Fibroblast of skin of abdomen (primary cell): Measurements from ENCODE around the gene ISG15.
"Not testable (repeated sequence)": the region's sequence is repeated elsewhere in the genome, so short reads cannot be mapped to it uniquely, and the experiment has no call there.

Experiments used
- DNase-seq: peaks from one replicate; pipeline ENCODE4 v3.0.0-alpha.2; 2013

The ISG15 gene

DNA sequence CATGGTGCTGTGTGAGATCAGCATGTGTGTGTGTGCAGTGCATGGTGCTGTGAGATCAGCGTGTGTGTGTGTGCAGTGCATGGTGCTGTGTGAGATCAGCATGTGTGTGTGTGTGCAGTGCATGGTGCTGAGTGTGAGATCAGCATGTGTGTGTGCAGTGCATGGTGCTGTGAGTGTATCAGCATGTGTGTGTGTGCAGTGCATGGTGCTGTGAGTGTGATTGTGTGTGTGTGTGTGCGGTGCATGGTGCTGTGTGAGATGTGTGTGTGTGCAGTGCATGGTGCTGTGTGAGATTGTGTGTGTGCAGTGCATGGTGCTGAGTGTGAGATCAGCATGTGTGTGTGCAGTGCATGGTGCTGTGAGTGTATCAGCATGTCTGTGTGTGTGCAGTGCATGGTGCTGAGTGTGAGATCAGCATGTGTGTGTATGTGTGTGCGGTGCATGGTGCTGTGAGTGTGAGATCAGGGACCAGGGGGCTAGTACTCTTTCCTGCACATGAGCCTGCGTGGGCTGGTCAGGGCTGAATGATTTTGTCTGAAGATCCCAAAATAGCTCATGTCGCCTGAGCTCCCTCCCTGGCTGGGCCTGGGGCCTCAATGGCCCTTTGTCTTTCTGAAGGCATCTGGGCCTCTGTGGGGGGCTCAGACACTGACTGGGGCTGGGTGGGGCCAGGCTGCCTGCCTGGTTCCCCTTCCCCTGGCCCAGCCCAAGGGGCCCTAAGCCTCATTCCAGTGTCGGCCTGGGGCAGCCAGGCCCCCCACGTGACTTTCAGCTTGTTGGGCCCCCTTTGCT lies 17.8 kb downstream of the ISG15 start:
- DNase-seq: not testable (repeated sequence)

- no peak for DNase-seq
Measured at GRCh38 chr1:1031659-1032235, 18.4 kb downstream of the ISG15 start.

- no peak for DNase-seq
Measured at GRCh38 chr1:1032424-1032823, 19.1 kb downstream of the ISG15 start.

- DNase-seq: peak; percentile 72
Measured at GRCh38 chr1:1033009-1033587, 19.8 kb downstream of the ISG15 start.

DNA sequence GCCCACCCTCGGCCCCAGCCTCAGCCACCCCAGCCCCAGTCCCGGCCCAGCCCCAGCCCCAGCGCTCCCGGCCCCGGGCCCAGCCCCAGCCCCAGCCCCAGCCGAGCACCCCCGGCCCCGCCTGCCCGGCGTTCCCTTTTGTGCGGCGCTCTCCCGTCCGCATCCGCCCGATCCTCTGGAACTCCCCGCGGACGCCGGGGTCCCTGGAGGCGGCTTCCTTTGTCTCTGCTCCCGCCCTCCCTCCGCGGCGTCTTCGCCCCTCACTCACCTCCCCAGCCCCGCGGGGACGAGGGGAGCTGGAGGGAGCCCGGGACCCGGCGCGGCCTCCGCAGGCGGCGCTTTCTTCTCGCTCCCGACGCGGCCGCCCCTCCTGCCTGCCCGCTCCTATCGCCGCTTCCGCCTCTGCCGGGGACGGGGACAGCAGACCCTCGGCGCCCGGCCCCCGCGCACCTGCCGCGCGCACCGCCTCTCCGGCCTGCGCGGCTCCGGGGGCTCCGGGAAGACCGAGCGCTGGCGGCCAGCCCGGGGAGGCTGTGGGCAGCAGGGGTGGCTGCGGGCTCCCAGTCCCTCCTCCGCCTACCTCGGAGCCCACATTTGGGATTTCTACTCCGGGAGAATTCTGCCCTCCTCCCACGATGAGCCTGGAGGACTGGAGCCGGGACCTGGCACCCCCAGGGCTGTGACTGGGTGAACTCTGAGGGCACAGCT lies 20.6 kb downstream of the ISG15 start:
- no peak for DNase-seq

DNA sequence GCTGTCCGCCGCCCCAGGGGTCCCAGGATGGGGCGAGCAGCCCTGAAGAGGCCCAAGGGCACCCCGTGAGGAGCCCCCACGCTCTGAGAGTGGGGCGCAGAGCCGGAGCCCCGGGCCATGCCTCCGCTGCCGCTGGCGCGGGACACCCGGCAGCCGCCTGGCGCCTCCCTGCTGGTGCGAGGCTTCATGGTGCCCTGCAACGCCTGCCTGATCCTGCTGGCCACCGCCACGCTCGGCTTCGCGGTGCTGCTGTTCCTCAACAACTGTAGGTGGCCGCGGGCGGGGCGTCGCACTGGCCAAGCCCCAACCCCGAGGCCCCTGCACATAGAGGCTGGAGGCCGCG lies 21.1 kb downstream of the ISG15 start:
- DNase-seq: no peak

GRCh38 chr1:1035291-1035943 lies 22.1 kb downstream of the ISG15 start:
- no peak for DNase-seq

DNA sequence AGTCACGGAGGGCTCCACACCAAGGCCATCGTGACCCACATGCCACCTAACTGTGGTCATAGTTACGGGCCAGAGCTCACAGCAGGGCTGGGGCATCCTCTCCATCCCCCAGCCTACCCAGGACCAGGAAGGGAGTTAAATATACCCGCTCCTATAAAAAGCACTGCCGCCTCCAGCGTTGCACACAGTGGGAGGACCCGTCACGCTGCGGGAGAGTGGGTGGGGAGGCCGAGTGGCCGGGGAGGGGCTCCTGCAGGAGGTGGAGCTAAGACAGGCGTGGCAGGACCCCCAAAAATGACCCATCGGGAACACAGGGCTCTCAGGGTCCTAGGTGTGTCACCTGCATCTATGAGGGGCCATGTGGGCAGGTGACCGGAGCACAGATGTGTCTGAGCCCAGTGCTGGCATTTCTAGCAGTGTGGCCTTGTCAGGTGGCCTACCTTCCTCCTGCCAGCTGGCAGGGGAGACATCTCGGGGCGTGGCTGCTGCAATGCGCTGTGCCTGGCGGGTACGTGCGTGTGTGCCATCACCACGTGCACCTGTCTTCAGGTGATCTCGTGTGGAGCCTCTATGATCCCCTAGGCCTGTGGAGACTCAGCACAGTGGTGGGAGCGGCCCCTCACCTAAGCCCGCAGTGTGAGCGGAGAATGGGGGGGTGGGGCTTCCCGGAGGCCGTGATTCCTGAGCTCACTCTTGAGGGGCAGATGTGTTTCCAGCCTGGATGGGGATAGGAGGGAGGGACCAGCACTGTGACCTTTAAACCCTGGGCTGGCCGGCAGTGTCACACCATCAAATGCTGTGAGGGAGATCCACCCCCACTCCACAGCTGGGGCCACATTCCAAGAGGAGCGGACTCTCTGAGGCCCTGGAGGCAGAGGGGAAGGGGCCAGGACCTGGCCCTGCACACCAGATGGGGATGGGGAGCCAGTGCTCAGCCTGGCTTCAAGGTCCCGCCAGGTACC lies 24.4 kb downstream of the ISG15 start:
- no peak for DNase-seq

GRCh38 chr1:1038694-1039093 lies 25.4 kb downstream of the ISG15 start:
- DNase-seq: no peak

- DNase-seq: no peak
Measured at GRCh38 chr1:1039145-1039910, 26.0 kb downstream of the ISG15 start.

GRCh38 chr1:1040004-1040991 lies 27.0 kb downstream of the ISG15 start:
- DNase-seq: peak; percentile 86

DNA sequence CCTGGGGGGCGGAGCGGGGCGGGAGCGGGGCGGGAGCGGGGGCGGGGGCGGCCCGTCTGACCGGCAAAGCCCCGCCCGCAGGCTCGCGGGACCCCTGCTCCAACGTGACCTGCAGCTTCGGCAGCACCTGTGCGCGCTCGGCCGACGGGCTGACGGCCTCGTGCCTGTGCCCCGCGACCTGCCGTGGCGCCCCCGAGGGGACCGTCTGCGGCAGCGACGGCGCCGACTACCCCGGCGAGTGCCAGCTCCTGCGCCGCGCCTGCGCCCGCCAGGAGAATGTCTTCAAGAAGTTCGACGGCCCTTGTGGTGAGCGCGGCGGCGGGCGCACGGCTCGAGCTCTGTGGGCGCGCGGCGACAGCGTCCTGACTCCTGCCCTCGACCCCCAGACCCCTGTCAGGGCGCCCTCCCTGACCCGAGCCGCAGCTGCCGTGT lies 27.8 kb downstream of the ISG15 start:
- no peak for DNase-seq

- no peak for DNase-seq
Measured at GRCh38 chr1:1041873-1042272, 28.6 kb downstream of the ISG15 start.

- no peak for DNase-seq
Measured at GRCh38 chr1:1042835-1043234, 29.5 kb downstream of the ISG15 start.

DNA sequence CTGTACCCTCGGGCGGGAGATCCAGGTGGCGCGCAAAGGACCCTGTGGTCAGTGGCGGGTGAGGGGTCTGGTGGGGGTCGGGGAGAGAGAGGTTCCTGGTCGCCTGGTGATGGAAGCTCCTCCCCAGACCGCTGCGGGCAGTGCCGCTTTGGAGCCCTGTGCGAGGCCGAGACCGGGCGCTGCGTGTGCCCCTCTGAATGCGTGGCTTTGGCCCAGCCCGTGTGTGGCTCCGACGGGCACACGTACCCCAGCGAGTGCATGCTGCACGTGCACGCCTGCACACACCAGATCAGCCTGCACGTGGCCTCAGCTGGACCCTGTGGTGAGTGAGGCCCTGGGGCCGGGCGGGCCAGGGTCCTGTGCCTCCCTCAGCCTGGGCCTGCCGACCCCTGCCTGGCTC lies 30.1 kb downstream of the ISG15 start:
- DNase-seq: no peak

GRCh38 chr1:1043921-1044320 lies 30.6 kb downstream of the ISG15 start:
- DNase-seq: no peak

DNA sequence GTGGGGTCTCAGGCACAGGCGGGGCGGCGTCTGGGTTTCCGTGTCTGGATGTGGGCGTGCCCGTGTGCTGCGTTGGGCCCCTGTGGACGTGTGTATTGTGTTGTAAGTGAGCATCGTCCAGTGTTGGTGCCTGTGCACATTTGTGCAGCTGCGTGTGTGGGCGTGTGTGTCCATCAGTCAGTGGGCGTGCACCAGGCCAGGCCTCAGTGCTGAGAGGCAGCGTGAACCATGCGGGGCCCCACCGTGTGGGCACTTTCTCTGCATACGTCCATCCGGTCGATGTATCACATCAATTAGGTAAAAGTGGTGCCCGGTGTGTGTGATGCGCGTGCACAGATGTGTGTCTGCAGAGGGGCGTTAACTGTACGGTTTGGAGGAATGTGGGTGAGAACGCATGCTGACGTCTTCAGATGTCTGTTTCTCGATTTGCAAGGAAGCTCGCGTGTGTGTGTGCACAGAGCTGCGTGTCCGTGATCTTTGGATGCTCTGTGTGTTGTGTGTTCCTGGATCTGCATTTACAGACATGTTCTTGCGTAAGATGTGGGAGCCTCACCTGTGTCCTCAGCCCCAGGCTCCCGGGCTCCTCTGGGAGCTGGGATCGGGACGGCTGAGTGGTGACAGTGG lies 31.3 kb downstream of the ISG15 start:
- no peak for DNase-seq

DNA sequence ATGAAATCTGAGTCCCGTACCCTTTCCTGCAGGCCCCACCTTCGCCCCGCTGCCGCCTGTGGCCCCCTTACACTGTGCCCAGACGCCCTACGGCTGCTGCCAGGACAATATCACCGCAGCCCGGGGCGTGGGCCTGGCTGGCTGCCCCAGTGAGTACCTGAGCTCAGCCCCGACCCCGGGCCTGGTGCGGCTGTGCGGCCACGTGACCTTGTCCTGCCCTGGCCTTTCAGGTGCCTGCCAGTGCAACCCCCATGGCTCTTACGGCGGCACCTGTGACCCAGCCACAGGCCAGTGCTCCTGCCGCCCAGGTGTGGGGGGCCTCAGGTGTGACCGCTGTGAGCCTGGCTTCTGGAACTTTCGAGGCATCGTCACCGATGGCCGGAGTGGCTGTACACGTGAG lies 31.8 kb downstream of the ISG15 start:
- no peak for DNase-seq

GRCh38 chr1:1046243-1046642 lies 32.9 kb downstream of the ISG15 start:
- DNase-seq: no peak
